ENCODE measurements around the gene LGALS8.

- TF ChIP-seq SUZ12 (IDR thresholded peaks at IDR 0.05; ENCODE audit: extremely low read depth, insufficient read depth, insufficient read length) = no peak
- TF ChIP-seq YY1 (IDR thresholded peaks at IDR 0.05; ENCODE audit: insufficient read depth, insufficient read length) = no peak
- TF ChIP-seq ZNF274 (IDR thresholded peaks at IDR 0.05; ENCODE audit: low read depth, low read length) = no peak
Measured at GRCh38 chr1:236492378-236492777, 31.4 kb upstream of the LGALS8 start.

Measured in NT2/D1 (cell line).